Activated T-helper 17 cell treated with anti-CD3 and anti-CD28 coated beads, Interleukin-2, amount 50 U/mL, for 72 hours (primary cell): ENCODE measurements around the gene TRERF1. TPM values are rescaled to one million over a fixed set of nuclear protein-coding genes. Genes with fewer than 3 reads are reported as not detected.

Source experiments
- ATAC-seq: fragments of 150-1000 bp; cut with Tn5 transposase; replicated peaks from 2 replicates; pipeline ENCODE4 v1.10.0; 2021; ENCODE audit warnings: mild to moderate bottlenecking, moderate library complexity
- H3K27ac Mint-ChIP-seq: one replicate; pipeline ENCODE4 v1.8.0; 2022; ENCODE audit warnings: mixed read lengths
- H3K27me3 Mint-ChIP-seq: one replicate; pipeline ENCODE4 v1.8.0; 2022; ENCODE audit warnings: mixed read lengths
- H3K36me3 Mint-ChIP-seq: one replicate; pipeline ENCODE4 v1.8.0; 2022; ENCODE audit warnings: low read depth, mild to moderate bottlenecking, mixed read lengths
- H3K4me1 Mint-ChIP-seq: one replicate; pipeline ENCODE4 v1.8.0; 2022; ENCODE audit warnings: mixed read lengths
- H3K4me3 Mint-ChIP-seq: one replicate; pipeline ENCODE4 v1.8.0; 2022; ENCODE audit warnings: mild to moderate bottlenecking, mixed read lengths
- H3K9me3 Mint-ChIP-seq: one replicate; pipeline ENCODE4 v1.8.0; 2022; ENCODE audit warnings: mixed read lengths
- total RNA-seq, 2 donors: library from RNA; stranded (reverse); gene quantifications; one replicate each; pipeline ENCODE4 v1.2.3, GENCODE V29; 2022

The TRERF1 gene
- total RNA-seq, 2 donors from 2014 or later = 16.6 to 32.4 TPM

DNA sequence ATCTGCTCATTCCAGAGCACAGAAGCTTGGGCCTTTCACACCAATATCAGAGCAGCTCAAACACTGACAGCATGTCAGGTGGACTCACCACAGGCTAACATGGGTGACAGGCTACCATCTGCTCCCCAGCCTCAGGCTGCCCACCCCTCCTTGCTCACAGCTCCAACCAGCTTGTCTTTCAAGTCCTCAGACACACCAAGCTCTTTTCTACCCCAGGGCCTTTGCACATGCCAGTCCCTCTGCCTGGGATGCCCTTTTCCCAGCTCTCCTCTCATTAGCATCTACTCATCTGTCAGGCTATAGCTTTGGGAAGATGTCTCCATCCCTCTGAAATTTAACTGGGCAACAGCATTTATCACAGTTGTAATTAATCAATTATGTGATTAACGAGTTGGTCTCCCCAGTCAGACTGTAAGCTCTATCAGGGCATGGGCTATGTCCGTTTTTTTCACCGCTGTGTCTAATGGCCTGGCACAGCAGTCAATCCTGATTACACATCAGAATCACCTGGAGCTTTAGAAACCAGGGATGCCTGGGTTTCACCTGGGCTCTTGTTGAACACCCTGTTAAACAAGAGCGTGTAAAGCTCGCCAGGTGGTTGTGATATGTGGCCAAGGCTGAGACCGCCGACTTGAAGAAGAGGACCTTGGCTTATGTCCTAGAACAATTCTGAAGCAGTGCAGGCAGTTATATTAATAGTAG, 145.1 kb downstream of the TRERF1 start:
- peak overlapping the region; percentile 48 for H3K27ac Mint-ChIP-seq

DNA sequence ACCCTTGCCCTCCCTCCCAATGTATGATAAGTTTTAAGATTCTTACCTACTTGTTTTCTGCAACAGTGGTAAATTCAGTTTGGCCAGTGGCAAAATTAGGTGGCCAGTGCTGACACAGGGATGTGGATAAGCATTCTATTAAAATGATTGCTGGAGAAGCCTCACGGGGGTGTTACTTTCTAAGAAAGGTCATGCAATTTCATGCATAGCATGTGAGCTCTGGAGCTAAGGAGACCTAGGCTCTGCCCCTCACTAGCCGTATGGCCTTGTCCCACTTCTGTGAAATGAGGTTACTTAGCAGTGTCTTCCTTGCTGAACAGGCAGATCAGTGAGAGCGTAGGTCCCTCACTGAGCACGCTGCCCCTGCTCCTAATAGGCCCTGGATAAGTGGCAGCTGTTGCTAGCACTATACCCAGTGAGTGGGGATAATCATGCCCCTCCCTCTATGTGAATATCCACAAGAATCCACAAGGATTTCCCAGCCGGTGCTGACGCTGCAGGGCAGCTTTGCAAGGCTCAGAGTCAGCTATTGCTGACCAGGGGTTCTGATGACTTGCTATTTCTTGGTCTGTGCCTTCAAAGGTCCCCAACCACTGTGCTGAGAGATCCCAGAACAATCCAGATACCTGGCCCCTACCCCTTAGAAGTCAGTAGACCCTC, 147.5 kb downstream of the TRERF1 start:
- no peaks in the 10 kb centered on the region for H3K9me3 Mint-ChIP-seq
- H3K36me3 Mint-ChIP-seq = peaks cover 17% of the 10 kb centered on the region
- peaks cover 9% of the 10 kb centered on the region for H3K4me1 Mint-ChIP-seq
- peak overlapping the region; percentile 25 for H3K27ac Mint-ChIP-seq
- H3K27me3 Mint-ChIP-seq = no peaks in the 10 kb centered on the region
- ATAC-seq = no peak
- no peak overlapping the region for H3K4me3 Mint-ChIP-seq

More for the DNA sequence above, 145.1 kb downstream of the TRERF1 start:
- no peaks in the 10 kb centered on the region for H3K27me3 Mint-ChIP-seq
- H3K4me3 Mint-ChIP-seq = no peak overlapping the region
- peaks cover 4% of the 10 kb centered on the region for H3K4me1 Mint-ChIP-seq
- no peak for ATAC-seq
- no peaks in the 10 kb centered on the region for H3K9me3 Mint-ChIP-seq
- H3K36me3 Mint-ChIP-seq = peaks cover 4% of the 10 kb centered on the region

- Mint-ChIP-seq H3K27ac (no peak overlapping the region), H3K4me3 (no peak overlapping the region), H3K9me3 (no peaks in the 10 kb centered on the region), H3K27me3 (no peaks in the 10 kb centered on the region), H3K36me3 (peaks cover 33% of the 10 kb centered on the region), H3K4me1 (peaks cover 9% of the 10 kb centered on the region)
- ATAC-seq = no peak
These were observed 149.3 kb downstream of the TRERF1 start for GRCh38 chr6:42302411-42302810.

GRCh38 chr6:42301986-42302385, 149.7 kb downstream of the TRERF1 start:
- ATAC-seq = no peak
- Mint-ChIP-seq H3K36me3 (peaks cover 34% of the 10 kb centered on the region), H3K4me3 (no peak overlapping the region), H3K27ac (no peak overlapping the region), H3K9me3 (no peaks in the 10 kb centered on the region), H3K4me1 (peaks cover 10% of the 10 kb centered on the region), H3K27me3 (no peaks in the 10 kb centered on the region)

- no peak overlapping the region for H3K4me3 Mint-ChIP-seq
- H3K9me3 Mint-ChIP-seq = no peaks in the 10 kb centered on the region
These were observed 151.0 kb downstream of the TRERF1 start for GRCh38 chr6:42300701-42301100.

GRCh38 chr6:42300185-42300584, 151.5 kb downstream of the TRERF1 start:
- no peak overlapping the region for H3K4me3 Mint-ChIP-seq
- peaks cover 14% of the 10 kb centered on the region for H3K4me1 Mint-ChIP-seq
- H3K27ac Mint-ChIP-seq = no peak overlapping the region
- no peaks in the 10 kb centered on the region for H3K9me3 Mint-ChIP-seq
- peaks cover 34% of the 10 kb centered on the region for H3K36me3 Mint-ChIP-seq
- no peaks in the 10 kb centered on the region for H3K27me3 Mint-ChIP-seq
- ATAC-seq = no peak

More at GRCh38 chr6:42300701-42301100, 151.0 kb downstream of the TRERF1 start:
- Mint-ChIP-seq H3K4me1 (peaks cover 14% of the 10 kb centered on the region), H3K27ac (no peak overlapping the region), H3K27me3 (no peaks in the 10 kb centered on the region), H3K36me3 (peaks cover 34% of the 10 kb centered on the region)
- ATAC-seq = no peak

GRCh38 chr6:42297661-42298060, 154.1 kb downstream of the TRERF1 start:
- peaks cover 34% of the 10 kb centered on the region for H3K36me3 Mint-ChIP-seq
- no peak overlapping the region for H3K27ac Mint-ChIP-seq
- peaks cover 24% of the 10 kb centered on the region for H3K4me1 Mint-ChIP-seq
- no peaks in the 10 kb centered on the region for H3K9me3 Mint-ChIP-seq
- no peak overlapping the region for H3K4me3 Mint-ChIP-seq
- no peaks in the 10 kb centered on the region for H3K27me3 Mint-ChIP-seq
- ATAC-seq = no peak

DNA sequence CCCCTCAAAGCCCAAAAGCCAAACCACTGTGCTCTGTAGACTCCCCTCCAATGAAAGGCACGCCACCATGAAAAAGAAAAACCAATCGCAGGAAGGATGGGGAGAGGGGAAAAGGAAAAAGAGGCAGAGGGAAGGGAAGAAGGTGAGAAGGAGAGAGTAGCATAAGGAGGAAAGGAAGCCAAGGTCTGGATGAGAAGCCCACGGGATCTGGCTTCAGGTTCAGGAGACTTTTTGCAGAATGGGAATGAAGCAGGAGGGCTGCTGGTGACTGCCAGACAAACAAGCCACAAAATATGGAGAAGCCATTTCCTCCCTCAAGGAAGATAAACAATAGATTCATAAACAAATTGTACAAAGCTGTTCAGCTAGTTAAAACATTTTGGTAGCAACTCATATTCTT, 155.1 kb downstream of the TRERF1 start:
- Mint-ChIP-seq H3K4me1 (peaks cover 28% of the 10 kb centered on the region), H3K36me3 (peaks cover 34% of the 10 kb centered on the region), H3K27ac (peak overlapping the region; percentile 2), H3K27me3 (no peaks in the 10 kb centered on the region), H3K9me3 (no peaks in the 10 kb centered on the region), H3K4me3 (no peak overlapping the region)
- no peak for ATAC-seq

DNA sequence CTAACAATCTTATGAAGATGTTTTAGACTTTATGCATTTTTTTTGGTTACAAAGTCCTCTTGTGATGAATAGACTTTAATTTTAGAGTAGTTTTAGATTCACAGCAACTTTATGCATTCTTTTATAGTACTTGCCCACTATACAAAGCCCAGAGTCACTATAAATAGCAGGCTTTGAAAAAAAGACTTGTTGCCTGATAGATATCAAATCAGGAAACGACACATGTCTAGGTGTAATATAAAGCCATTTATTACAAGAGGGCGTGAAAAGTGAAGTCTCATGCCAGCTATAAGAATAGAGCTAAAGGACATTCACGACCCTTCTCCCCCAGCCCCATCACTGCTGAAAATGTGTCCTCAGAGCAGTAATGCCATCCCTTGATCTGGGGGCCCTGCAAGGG, 156.0 kb downstream of the TRERF1 start:
- Mint-ChIP-seq H3K9me3 (no peaks in the 10 kb centered on the region), H3K36me3 (peaks cover 32% of the 10 kb centered on the region), H3K27ac (no peak overlapping the region), H3K4me1 (peaks cover 25% of the 10 kb centered on the region), H3K4me3 (no peak overlapping the region), H3K27me3 (no peaks in the 10 kb centered on the region)
- ATAC-seq = no peak

GRCh38 chr6:42295181-42295580, 156.5 kb downstream of the TRERF1 start:
- Mint-ChIP-seq H3K27ac (peak overlapping the region; percentile 4), H3K27me3 (no peaks in the 10 kb centered on the region), H3K4me1 (peaks cover 23% of the 10 kb centered on the region), H3K9me3 (no peaks in the 10 kb centered on the region), H3K36me3 (peaks cover 27% of the 10 kb centered on the region), H3K4me3 (no peak overlapping the region)
- no peak for ATAC-seq

GRCh38 chr6:42294759-42295158, 157.0 kb downstream of the TRERF1 start:
- Mint-ChIP-seq H3K36me3 (peaks cover 26% of the 10 kb centered on the region), H3K4me1 (peaks cover 25% of the 10 kb centered on the region), H3K9me3 (no peaks in the 10 kb centered on the region), H3K4me3 (no peak overlapping the region), H3K27me3 (no peaks in the 10 kb centered on the region), H3K27ac (peak overlapping the region; percentile 4)
- ATAC-seq = peak; percentile 67

GRCh38 chr6:42293386-42293977, 158.2 kb downstream of the TRERF1 start:
- Mint-ChIP-seq H3K36me3 (peaks cover 18% of the 10 kb centered on the region), H3K4me1 (peaks cover 30% of the 10 kb centered on the region), H3K27me3 (no peaks in the 10 kb centered on the region), H3K27ac (peak overlapping the region; percentile 91), H3K4me3 (peak overlapping the region; percentile 45), H3K9me3 (no peaks in the 10 kb centered on the region)
- ATAC-seq = no peak

DNA sequence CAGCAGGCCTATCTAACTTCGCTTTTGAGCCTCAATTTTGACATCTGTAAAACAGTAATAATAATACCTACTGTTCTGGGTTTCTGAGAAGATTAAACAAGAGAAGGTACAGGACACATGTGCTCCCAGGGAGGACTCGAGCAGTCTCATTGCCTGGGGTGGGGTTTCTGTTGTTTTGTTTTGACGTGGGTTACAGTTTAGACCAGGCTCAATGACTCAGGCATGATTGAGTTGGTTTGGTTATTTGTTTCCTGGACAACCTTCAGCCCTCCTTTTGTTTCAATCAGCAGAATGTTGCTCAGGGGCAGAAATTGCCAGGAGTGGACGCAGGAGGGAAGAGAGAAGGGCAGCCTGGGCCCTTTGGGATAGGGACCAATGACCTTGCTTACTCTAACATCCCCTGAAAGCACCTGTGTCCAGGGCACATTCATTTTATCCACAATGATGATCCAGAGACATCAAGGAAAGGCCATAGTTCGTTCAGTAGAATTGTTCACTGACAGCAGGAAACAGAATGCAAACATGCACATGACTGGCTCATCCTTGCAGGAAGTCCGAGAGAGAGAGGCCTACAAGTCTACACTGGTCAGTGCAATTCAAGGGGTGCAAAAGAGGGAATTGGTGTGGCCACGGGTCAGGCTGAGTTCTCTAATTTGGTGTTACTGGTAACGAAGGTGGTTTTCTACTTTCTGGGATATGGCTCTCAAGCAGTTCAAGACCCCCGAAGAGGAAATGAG, 159.6 kb downstream of the TRERF1 start:
- Mint-ChIP-seq H3K4me3 (peak overlapping the region; percentile 53), H3K4me1 (peaks cover 39% of the 10 kb centered on the region), H3K36me3 (peaks cover 16% of the 10 kb centered on the region), H3K27ac (peak overlapping the region; percentile 91), H3K27me3 (no peaks in the 10 kb centered on the region), H3K9me3 (peaks cover 5% of the 10 kb centered on the region)
- ATAC-seq = peak; percentile 94

- no peak for ATAC-seq
- H3K27ac Mint-ChIP-seq = peak overlapping the region; percentile 1
- H3K4me3 Mint-ChIP-seq = no peak overlapping the region
- H3K27me3 Mint-ChIP-seq = no peaks in the 10 kb centered on the region
- peaks cover 16% of the 10 kb centered on the region for H3K36me3 Mint-ChIP-seq
- H3K4me1 Mint-ChIP-seq = peaks cover 20% of the 10 kb centered on the region
- H3K9me3 Mint-ChIP-seq = peaks cover 5% of the 10 kb centered on the region
These were observed 164.0 kb downstream of the TRERF1 start for GRCh38 chr6:42287756-42288155.
